ENCODE measurements around the gene C2orf69. TPM values are rescaled to one million over a fixed set of nuclear protein-coding genes. Genes with fewer than 3 reads are reported as not detected.

C2orf69 gene
- total and polyA plus RNA-seq, 2 of the 13 experiments (the other 11 are each of a cell fraction or from before 2014, with no cell fraction given) = 4.8 to 19.3 TPM

DNA sequence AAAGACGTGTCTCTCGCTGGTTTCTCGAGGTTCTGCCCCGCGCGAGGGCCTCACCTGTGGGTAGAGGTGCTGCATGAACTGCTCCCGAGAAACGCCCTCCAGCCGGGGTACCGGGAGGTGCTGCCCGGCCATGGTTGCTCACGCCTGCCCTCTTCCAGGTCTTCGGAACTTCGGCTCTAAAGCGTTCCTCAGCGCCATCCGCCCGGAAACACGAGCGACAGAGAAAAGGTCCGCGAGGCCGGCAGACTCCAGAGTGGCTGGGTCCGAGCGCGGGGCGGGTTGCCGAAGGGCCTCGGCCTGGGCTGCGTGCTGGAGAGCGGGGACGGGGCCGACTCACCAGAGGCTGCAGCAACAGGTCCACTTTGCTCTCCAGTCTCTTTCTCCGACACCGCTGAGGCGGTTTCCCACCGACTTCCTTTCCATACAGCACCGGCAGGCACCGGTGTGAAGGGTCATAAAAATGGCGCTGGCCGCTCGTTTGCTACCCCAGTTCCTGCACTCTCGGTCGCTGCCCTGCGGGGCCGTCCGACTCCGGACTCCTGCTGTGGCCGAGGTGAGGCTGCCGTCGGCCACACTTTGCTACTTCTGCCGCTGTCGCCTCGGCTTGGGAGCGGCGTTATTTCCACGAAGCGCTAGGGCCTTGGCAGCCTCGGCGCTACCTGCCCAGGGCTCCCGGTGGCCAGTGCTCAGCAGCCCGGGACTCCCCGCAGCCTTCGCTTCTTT is 44.4 kb downstream of the C2orf69 start, which contains the start of the genes MAIP1 and TYW5 (continued):
- peak; percentile 60 for TF ChIP-seq MTF1 (CRISPR knock-in tag; IDR thresholded peaks at IDR 0.05)
- TF ChIP-seq RXRB (CRISPR knock-in tag; IDR thresholded peaks at IDR 0.05; ENCODE audit: borderline replicate concordance) = peak; percentile 79
- no peak; the same call in 1 of the 2 replicates for TF ChIP-seq ZSCAN20 (CRISPR knock-in tag; IDR thresholded peaks at IDR 0.05; ENCODE audit: borderline replicate concordance)
- TF ChIP-seq NR3C1 (CRISPR knock-in tag; IDR thresholded peaks at IDR 0.05) = no peak
- peak; percentile 97; the same call in 1 of the 2 replicates for TF ChIP-seq ZNF747 (CRISPR knock-in tag; IDR thresholded peaks at IDR 0.05; ENCODE audit: borderline replicate concordance)
- peak; percentile 96 for TF ChIP-seq NAIF1 (CRISPR knock-in tag; IDR thresholded peaks at IDR 0.05; ENCODE audit: borderline replicate concordance)
- TF ChIP-seq, protein P1, sequence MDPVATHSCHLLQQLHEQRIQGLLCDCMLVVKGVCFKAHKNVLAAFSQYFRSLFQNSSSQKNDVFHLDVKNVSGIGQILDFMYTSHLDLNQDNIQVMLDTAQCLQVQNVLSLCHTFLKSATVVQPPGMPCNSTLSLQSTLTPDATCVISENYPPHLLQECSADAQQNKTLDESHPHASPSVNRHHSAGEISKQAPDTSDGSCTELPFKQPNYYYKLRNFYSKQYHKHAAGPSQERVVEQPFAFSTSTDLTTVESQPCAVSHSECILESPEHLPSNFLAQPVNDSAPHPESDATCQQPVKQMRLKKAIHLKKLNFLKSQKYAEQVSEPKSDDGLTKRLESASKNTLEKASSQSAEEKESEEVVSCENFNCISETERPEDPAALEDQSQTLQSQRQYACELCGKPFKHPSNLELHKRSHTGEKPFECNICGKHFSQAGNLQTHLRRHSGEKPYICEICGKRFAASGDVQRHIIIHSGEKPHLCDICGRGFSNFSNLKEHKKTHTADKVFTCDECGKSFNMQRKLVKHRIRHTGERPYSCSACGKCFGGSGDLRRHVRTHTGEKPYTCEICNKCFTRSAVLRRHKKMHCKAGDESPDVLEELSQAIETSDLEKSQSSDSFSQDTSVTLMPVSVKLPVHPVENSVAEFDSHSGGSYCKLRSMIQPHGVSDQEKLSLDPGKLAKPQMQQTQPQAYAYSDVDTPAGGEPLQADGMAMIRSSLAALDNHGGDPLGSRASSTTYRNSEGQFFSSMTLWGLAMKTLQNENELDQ (CRISPR knock-in tag; IDR thresholded peaks at IDR 0.05; ENCODE audit: borderline replicate concordance) = peak; percentile 61; the same call in 1 of the 2 replicates
- TF ChIP-seq ZNF777 (CRISPR knock-in tag; IDR thresholded peaks at IDR 0.05) = peak; percentile 57
- peak; percentile 89 for TF ChIP-seq EED (CRISPR knock-in tag; IDR thresholded peaks at IDR 0.05)
- peak; percentile 56; the same call in 1 of the 2 replicates for TF ChIP-seq HMGXB3 (CRISPR knock-in tag; IDR thresholded peaks at IDR 0.05; ENCODE audit: borderline replicate concordance)
- TF ChIP-seq SOX13 (IDR thresholded peaks at IDR 0.05) = 0 out of 2 replicates have a peak, but pooled peaks have one; percentile 3
- TF ChIP-seq SOX13 (CRISPR knock-in tag; conservative IDR thresholded peaks at IDR 0.05 in 1 of 2, IDR thresholded peaks at IDR 0.05 in 1 of 2) = peak in 1 of 2 experiments; percentile 44; a peak in 2 of 4 replicates
- peak; percentile 98 for TF ChIP-seq ZNF501 (CRISPR knock-in tag; IDR thresholded peaks at IDR 0.05)
- TF ChIP-seq SAFB2 (CRISPR knock-in tag; IDR thresholded peaks at IDR 0.05; ENCODE audit: borderline replicate concordance, low read depth) = peak; percentile 59; the same call in 1 of the 2 replicates
- TF ChIP-seq ETV5 (CRISPR knock-in tag; IDR thresholded peaks at IDR 0.05; ENCODE audit: borderline replicate concordance) = peak; percentile 63
- TF ChIP-seq RAD21 (CRISPR knock-in tag; IDR thresholded peaks at IDR 0.05) = peak; percentile 54
- TF ChIP-seq HES4 (CRISPR knock-in tag; IDR thresholded peaks at IDR 0.05; ENCODE audit: borderline replicate concordance) = peak; percentile 81
- no peak for TF ChIP-seq NFE2 (CRISPR knock-in tag; IDR thresholded peaks at IDR 0.05)
- TF ChIP-seq MAF1 (CRISPR knock-in tag; IDR thresholded peaks at IDR 0.05; ENCODE audit: borderline replicate concordance) = no peak; the same call in 1 of the 2 replicates
- peak; percentile 92 for TF ChIP-seq ZNF292 (CRISPR knock-in tag; IDR thresholded peaks at IDR 0.05; ENCODE audit: borderline replicate concordance, low read depth)
- TF ChIP-seq HMG20B (CRISPR knock-in tag; conservative IDR thresholded peaks at IDR 0.05) = no peak
- peak; percentile 73; the same call in 1 of the 2 replicates for TF ChIP-seq NFIC (IDR thresholded peaks at IDR 0.05; ENCODE audit: low read length)
- peak; percentile 81; the same call in 1 of the 2 replicates for TF ChIP-seq NCOR1 (IDR thresholded peaks at IDR 0.05; ENCODE audit: borderline replicate concordance, low read length)

Data from HepG2 (cell line).